ENCODE data around the gene SREBF1. TPM values are rescaled to one million over a fixed set of nuclear protein-coding genes. Genes with fewer than 3 reads are reported as not detected.

Gene SREBF1
- total RNA-seq, 1 experiment from 2014 or later, result 167 TPM

DNA sequence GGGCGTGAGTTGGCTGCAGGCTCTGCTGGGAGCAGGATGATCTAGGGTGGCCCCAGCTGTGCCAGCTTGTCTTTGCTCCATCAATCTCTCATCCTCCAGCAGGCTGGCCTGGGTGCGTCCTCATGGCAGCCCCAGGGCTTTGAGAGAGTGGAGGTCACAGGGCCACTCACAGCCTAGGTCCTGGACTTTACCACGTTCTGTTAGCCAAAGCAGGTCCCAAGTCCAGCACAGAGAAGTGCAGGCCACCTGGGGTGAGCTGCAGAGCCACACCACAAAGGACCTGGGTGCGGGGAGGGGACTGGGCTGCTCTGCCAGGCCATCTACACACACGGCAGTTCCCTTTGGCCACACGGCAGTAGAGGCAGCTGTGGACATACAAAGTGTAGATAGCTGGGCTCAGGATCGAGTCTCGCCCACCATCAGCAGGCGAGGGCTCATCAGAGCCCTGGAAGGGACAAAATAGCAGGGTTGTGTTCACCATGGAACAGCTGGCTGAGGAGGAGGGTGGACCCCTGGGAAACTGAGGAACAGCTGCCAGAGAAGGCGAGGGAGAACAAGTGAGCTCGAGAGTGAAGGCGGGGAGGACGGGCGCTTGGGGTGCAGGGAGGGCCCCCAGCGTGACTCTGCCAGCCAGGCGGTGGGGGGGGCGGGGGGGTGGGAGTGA lies 30.0 kb downstream of the SREBF1 start:
- DNase-seq, result no peak
- Histone ChIP-seq H3K9ac (ENCODE audit: low read length) (no peak overlapping the region), H2AFZ (ENCODE audit: low read length) (no peak overlapping the region), H3K4me1 (ENCODE audit: insufficient read depth, low read length) (peaks cover 4% of the 10 kb centered on the region), H3K27ac (ENCODE audit: low read length) (no peak overlapping the region), H3K9me2 (replicated peaks; ENCODE audit: low read length) (no peaks in the 10 kb centered on the region), H3K27me3 (ENCODE audit: low read length) (no peaks in the 10 kb centered on the region), H3K4me3 (ENCODE audit: low read length) (no peak overlapping the region), H4K20me1 (ENCODE audit: low read length) (no peaks in the 10 kb centered on the region), H3F3A (ENCODE audit: low read length, unreplicated experiment) (peaks cover 3% of the 10 kb centered on the region), H3K79me2 (ENCODE audit: low read length) (no peaks in the 10 kb centered on the region), H3K36me3 (ENCODE audit: low read depth, low read length) (peaks cover 17% of the 10 kb centered on the region), H3K4me2 (ENCODE audit: low read length) (no peak overlapping the region), H3K9me3 (ENCODE audit: low read length) (no peaks in the 10 kb centered on the region)
- BruUV-seq (replicated peaks), result no TSS peak
- intact Hi-C loops (cut with micrococcal nuclease), result no loop called here
- no peak for ATAC-seq
- no peak for TF ChIP-seq EZH2phosphoT487 (IDR thresholded peaks at IDR 0.05; ENCODE audit: borderline replicate concordance, low read length)
- TF ChIP-seq, protein P1, sequence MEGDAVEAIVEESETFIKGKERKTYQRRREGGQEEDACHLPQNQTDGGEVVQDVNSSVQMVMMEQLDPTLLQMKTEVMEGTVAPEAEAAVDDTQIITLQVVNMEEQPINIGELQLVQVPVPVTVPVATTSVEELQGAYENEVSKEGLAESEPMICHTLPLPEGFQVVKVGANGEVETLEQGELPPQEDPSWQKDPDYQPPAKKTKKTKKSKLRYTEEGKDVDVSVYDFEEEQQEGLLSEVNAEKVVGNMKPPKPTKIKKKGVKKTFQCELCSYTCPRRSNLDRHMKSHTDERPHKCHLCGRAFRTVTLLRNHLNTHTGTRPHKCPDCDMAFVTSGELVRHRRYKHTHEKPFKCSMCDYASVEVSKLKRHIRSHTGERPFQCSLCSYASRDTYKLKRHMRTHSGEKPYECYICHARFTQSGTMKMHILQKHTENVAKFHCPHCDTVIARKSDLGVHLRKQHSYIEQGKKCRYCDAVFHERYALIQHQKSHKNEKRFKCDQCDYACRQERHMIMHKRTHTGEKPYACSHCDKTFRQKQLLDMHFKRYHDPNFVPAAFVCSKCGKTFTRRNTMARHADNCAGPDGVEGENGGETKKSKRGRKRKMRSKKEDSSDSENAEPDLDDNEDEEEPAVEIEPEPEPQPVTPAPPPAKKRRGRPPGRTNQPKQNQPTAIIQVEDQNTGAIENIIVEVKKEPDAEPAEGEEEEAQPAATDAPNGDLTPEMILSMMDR (conservative IDR thresholded peaks at IDR 0.05; ENCODE audit: low read depth, low read length), result no peak
- TF ChIP-seq EZH2 (IDR thresholded peaks at IDR 0.05; ENCODE audit: low read length, unreplicated experiment), result no peak
- POLR2A ChIA-PET (ENCODE audit: unreplicated experiment), result no interaction called here
- CTCF ChIA-PET, result no interaction called here

DNA sequence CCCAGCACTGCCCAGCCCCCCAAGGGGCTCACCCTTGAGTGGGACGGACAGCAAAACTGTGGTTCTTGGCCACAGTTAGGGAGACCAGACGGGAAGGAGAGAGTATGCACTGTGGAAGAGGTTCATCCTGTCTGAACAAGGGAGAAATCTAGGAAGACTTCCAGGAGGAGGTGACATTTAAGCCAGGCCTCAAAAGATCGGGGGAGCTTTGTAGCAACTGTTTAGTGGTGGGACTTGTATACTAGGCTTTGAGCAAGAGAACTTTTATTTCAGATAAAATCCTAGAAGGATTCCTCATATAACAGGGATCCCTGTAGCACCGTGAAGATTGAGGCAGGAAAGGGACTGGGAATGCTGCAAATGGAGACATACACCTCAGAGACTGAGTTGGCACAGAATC lies 30.8 kb downstream of the SREBF1 start:
- H3K9ac ChIP-seq (ENCODE audit: low read length), result no peak overlapping the region
- CTCF ChIA-PET, result no interaction called here
- no peak overlapping the region for H2AFZ ChIP-seq (ENCODE audit: low read length)
- TF ChIP-seq EZH2phosphoT487 (IDR thresholded peaks at IDR 0.05; ENCODE audit: borderline replicate concordance, low read length) (no peak), EZH2 (IDR thresholded peaks at IDR 0.05; ENCODE audit: low read length, unreplicated experiment) (no peak)
- TF ChIP-seq, protein P1 (conservative IDR thresholded peaks at IDR 0.05; ENCODE audit: low read depth, low read length), result no peak
- peaks cover 13% of the 10 kb centered on the region for H3K36me3 ChIP-seq (ENCODE audit: low read depth, low read length)
- H4K20me1 ChIP-seq (ENCODE audit: low read length), result no peaks in the 10 kb centered on the region
- POLR2A ChIA-PET (ENCODE audit: unreplicated experiment), result no interaction called here
- no peak overlapping the region for H3K27ac ChIP-seq (ENCODE audit: low read length)
- ATAC-seq, result no peak
- no peak overlapping the region for H3K4me3 ChIP-seq (ENCODE audit: low read length)
- intact Hi-C loops (cut with micrococcal nuclease), result no loop called here
- no peaks in the 10 kb centered on the region for H3K9me3 ChIP-seq (ENCODE audit: low read length)
- BruUV-seq (replicated peaks), result no TSS peak
- no peaks in the 10 kb centered on the region for H3K79me2 ChIP-seq (ENCODE audit: low read length)
- H3K27me3 ChIP-seq (ENCODE audit: low read length), result no peaks in the 10 kb centered on the region
- no peak overlapping the region for H3K4me2 ChIP-seq (ENCODE audit: low read length)
- no peak for DNase-seq
- H3F3A ChIP-seq (ENCODE audit: low read length, unreplicated experiment), result no peaks in the 10 kb centered on the region
- no peaks in the 10 kb centered on the region for H3K9me2 ChIP-seq (replicated peaks; ENCODE audit: low read length)
- no peaks in the 10 kb centered on the region for H3K4me1 ChIP-seq (ENCODE audit: insufficient read depth, low read length)

DNA sequence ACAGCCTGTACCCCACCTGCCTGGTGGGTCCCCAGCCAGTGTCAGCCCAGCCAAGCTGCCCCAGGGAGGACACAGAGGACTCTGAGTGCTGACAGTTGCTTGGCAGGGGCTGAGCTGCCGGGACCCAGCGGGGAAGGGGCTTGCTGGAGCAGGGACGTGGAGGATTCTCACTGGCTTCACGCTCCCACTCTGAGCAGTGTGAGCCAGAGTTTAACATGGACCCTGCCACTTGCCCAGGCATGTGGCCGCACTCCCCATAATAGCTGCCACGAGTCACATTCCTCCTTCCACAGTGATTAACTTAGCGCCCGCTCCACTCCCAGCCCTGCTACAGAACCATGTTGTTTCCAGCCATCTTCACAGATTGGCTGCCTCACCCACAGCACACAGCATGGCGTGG lies 31.2 kb downstream of the SREBF1 start:
- ATAC-seq, result no peak
- Histone ChIP-seq H3K9me2 (replicated peaks; ENCODE audit: low read length) (no peaks in the 10 kb centered on the region), H3K9ac (ENCODE audit: low read length) (no peak overlapping the region), H3K4me1 (ENCODE audit: insufficient read depth, low read length) (no peaks in the 10 kb centered on the region), H4K20me1 (ENCODE audit: low read length) (no peaks in the 10 kb centered on the region), H3F3A (ENCODE audit: low read length, unreplicated experiment) (no peaks in the 10 kb centered on the region), H3K79me2 (ENCODE audit: low read length) (no peaks in the 10 kb centered on the region), H3K27ac (ENCODE audit: low read length) (no peak overlapping the region), H3K36me3 (ENCODE audit: low read depth, low read length) (peaks cover 9% of the 10 kb centered on the region; the same call in 1 of the 2 replicates), H2AFZ (ENCODE audit: low read length) (no peak overlapping the region), H3K4me2 (ENCODE audit: low read length) (no peak overlapping the region), H3K27me3 (ENCODE audit: low read length) (no peaks in the 10 kb centered on the region), H3K9me3 (ENCODE audit: low read length) (no peaks in the 10 kb centered on the region), H3K4me3 (ENCODE audit: low read length) (no peak overlapping the region)
- CTCF ChIA-PET, result no interaction called here
- POLR2A ChIA-PET (ENCODE audit: unreplicated experiment), result no interaction called here
- TF ChIP-seq EZH2 (IDR thresholded peaks at IDR 0.05; ENCODE audit: low read length, unreplicated experiment), result no peak
- TF ChIP-seq EZH2phosphoT487 (IDR thresholded peaks at IDR 0.05; ENCODE audit: borderline replicate concordance, low read length), result no peak
- TF ChIP-seq, protein P1 (conservative IDR thresholded peaks at IDR 0.05; ENCODE audit: low read depth, low read length), result no peak
- BruUV-seq (replicated peaks), result no TSS peak
- intact Hi-C loops (cut with micrococcal nuclease), result no loop called here
- no peak for DNase-seq
